GM18951 (cell line): ENCODE results near the gene LGMN.

ENCODE experiments used
- POLR2A ChIP-seq: IDR thresholded peaks from 4 replicates; pipeline ENCODE4 v1.6.1; 2011; ENCODE audit warnings: mild to moderate bottlenecking; ENCODE audit not compliant: insufficient read length, insufficient read depth; ENCODE audit errors: extremely low read depth
- in situ Hi-C: fragments of 300-500 bp; cut with MboI; formaldehyde crosslinking; loops from one replicate; pipeline ENCODE4 v1.12.0; 2022; ENCODE audit warnings: low sequenced_read_pairs, mixed read lengths, inconsistent platforms; ENCODE audit not compliant: unreplicated experiment

The LGMN gene

GRCh38 chr14:92748259-92749016, at the start of gene LGMN:
Gene LGMN, minus strand, starts transcription at chr14:92748627. Its CDS starts 15,841 bp downstream, at chr14:92732786.
- TF ChIP-seq POLR2A: peak; percentile 71
- in situ Hi-C loops: no loop called here

GRCh38 chr14:92794961-92795360, 46.5 kb upstream of the LGMN start:
- TF ChIP-seq POLR2A: no peak
- in situ Hi-C loops: loop anchor here (25.0 kb wide), 1 partner anchor 683 kb away; the partner anchor contains the start of genes ATXN3, CPSF2 and NDUFB1

- in situ Hi-C loops: loop anchor here (25.0 kb wide), 1 partner anchor 682 kb away; the partner anchor contains the start of genes ATXN3, CPSF2 and NDUFB1
- TF ChIP-seq POLR2A: no peak
Measured at GRCh38 chr14:92794547-92794941, 46.1 kb upstream of the LGMN start.

GRCh38 chr14:92793709-92794546, 45.5 kb upstream of the LGMN start, which contains the start of gene GOLGA5:
Gene GOLGA5, plus strand, starts transcription at chr14:92794305. Its CDS starts 3,133 bp downstream, at chr14:92797438.
- TF ChIP-seq POLR2A: peak; percentile 87
- in situ Hi-C loops: loop anchor here (25.0 kb wide), 1 partner anchor 682 kb away; the partner anchor contains the start of genes ATXN3, CPSF2 and NDUFB1

GRCh38 chr14:92792885-92793284, 44.5 kb upstream of the LGMN start:
- in situ Hi-C loops: loop anchor here (25.0 kb wide), 1 partner anchor 681 kb away; the partner anchor contains the start of genes ATXN3, CPSF2 and NDUFB1
- no peak for TF ChIP-seq POLR2A

- in situ Hi-C loops: loop anchor here (25.0 kb wide), 1 partner anchor 677 kb away; the partner anchor contains the start of genes ATXN3, CPSF2 and NDUFB1
- TF ChIP-seq POLR2A: no peak
Measured at GRCh38 chr14:92789457-92790089, 41.1 kb upstream of the LGMN start.

- no peak for TF ChIP-seq POLR2A
- in situ Hi-C loops: loop anchor here (25.0 kb wide), 1 partner anchor 675 kb away; the partner anchor contains the start of genes ATXN3, CPSF2 and NDUFB1
Measured at GRCh38 chr14:92787554-92787953, 39.1 kb upstream of the LGMN start.

GRCh38 chr14:92786427-92786756, 38.0 kb upstream of the LGMN start:
- in situ Hi-C loops: loop anchor here (25.0 kb wide), 1 partner anchor 674 kb away; the partner anchor contains the start of genes ATXN3, CPSF2 and NDUFB1
- no peak for TF ChIP-seq POLR2A

- in situ Hi-C loops: loop anchor here (25.0 kb wide), 1 partner anchor 674 kb away; the partner anchor contains the start of genes ATXN3, CPSF2 and NDUFB1
- TF ChIP-seq POLR2A: no peak
Measured at GRCh38 chr14:92785667-92786426, 37.4 kb upstream of the LGMN start.

GRCh38 chr14:92783813-92784431, 35.5 kb upstream of the LGMN start:
- in situ Hi-C loops: loop anchor here (5.0 to 25.0 kb wide), 2 partner anchors 72 to 672 kb away; partner anchors contain the start of genes ATXN3, CPSF2 and NDUFB1

GRCh38 chr14:92781350-92781749, 32.9 kb upstream of the LGMN start:
- no peak for TF ChIP-seq POLR2A
- in situ Hi-C loops: loop anchor here (5.0 to 25.0 kb wide), 2 partner anchors 69 to 669 kb away; partner anchors contain the start of genes ATXN3, CPSF2 and NDUFB1

More at GRCh38 chr14:92783813-92784431, 35.5 kb upstream of the LGMN start:
- no peak for TF ChIP-seq POLR2A

- TF ChIP-seq POLR2A: no peak
- in situ Hi-C loops: loop anchor here (5.0 to 25.0 kb wide), 2 partner anchors 68 to 668 kb away; partner anchors contain the start of genes ATXN3, CPSF2 and NDUFB1
Measured at GRCh38 chr14:92780444-92781232, 32.2 kb upstream of the LGMN start.

GRCh38 chr14:92778868-92779565, 30.6 kb upstream of the LGMN start:
- in situ Hi-C loops: loop anchor here (25.0 kb wide), 1 partner anchor 667 kb away; the partner anchor contains the start of genes ATXN3, CPSF2 and NDUFB1

- in situ Hi-C loops: loop anchor here (25.0 kb wide), 1 partner anchor 663 kb away; the partner anchor contains the start of genes ATXN3, CPSF2 and NDUFB1
Measured at GRCh38 chr14:92775292-92775691, 26.9 kb upstream of the LGMN start.
